GM18858 (cell line): Measurements from ENCODE around the gene TAF8.

Source experiments
- ATAC-seq: cut with Tn5 transposase; IDR thresholded peaks from one replicate; pipeline ENCODE4 v1.9.1; 2021; ENCODE audit not compliant: unreplicated experiment

The TAF8 gene

DNA sequence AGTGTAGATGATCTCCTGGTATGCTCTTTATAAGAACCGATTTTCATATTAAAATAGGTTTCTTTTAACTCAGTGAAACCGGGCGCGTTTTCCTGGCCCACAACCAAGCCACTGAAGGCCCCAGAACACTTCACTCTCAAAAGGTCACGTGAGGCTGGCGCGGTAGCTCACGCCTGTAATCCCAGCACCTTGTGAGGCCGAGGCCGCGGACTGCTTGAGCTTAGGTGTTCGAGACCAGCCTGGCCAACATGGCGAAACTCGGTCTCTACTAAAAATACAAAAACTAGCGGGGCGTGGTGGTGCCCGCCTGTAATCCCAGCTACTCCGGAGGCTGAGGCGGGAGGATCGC is 402 bp upstream of the TAF8 start:
- ATAC-seq, result no peak

DNA sequence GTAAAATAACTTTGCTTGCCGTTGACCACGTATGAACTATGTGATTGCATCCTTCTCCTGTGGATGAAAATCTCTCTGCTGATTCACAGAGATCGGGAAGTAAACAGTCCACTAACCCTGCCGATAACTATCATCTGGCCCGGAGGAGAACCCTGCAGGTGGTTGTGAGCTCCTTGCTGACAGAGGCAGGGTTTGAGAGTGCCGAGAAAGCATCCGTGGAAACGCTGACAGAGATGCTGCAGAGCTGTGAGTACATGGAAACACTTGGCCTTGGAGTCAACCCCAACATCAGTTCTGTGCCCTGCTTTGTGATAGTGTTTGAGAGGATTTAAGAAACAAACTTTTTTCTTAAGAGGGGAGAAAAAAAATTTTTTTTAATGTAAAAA is 937 bp downstream of the TAF8 start:
- no peak for ATAC-seq

DNA sequence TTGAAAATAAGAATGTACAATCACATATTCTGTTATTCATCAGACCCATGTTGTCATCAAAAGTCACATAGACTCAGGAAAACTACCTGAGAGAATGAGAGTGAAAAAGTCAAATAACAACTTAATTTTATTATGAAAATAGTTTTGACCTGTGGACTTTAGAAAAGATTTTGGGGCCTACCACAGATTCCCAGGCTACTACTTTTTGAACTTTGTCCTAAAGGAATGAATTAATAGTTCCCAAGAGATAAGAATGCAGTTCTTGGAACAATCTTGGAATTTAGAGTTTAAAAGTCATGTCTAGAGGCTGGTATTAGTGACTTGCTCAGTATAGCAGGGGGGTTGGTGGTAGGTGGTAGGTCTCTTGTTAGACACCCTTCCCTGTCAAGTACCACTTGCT is 3.3 kb downstream of the TAF8 start:
- no peak for ATAC-seq

DNA sequence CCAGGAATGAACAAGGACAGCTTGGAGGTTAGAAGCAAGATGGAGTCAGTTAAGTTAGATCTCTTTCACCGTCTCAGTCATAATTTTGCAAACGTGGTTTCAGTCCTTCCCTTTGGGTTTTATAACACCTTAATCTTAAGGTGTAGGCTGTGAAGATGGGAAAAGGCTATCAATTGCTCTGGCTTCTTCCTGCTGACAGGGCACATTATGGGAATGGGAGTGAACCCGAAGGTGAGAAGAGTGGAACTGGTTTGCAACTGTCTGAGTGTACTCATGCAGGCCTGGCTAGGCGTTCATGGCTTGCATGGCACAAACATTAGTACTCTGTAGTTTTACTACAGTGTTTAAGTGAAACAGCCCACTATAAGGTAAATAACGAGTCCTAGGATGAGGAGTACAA is 9.4 kb downstream of the TAF8 start:
- ATAC-seq, result no peak

DNA sequence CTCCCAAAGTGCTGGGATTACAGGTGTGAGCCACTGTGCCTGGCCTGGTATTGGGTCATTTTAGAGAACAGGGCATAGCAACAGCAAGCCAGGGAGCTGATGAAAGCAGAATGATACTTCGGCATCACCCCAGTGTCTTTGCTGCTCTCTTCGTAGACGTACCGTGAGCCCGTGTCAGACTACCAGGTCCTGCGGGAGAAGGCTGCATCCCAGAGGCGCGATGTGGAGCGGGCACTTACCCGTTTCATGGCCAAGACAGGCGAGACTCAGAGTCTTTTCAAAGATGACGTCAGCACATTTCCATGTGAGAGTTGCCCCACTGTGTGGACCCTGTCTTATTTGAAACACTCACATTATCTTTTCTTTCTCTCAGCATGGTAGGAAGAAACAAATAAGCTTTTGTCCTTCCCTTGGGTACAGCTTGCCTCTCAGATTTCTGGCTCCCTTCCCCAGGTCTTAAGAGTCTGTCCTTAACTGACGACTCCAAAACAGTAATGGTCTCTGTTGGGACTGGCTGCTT is 15.9 kb downstream of the TAF8 start:
- no peak for ATAC-seq

DNA sequence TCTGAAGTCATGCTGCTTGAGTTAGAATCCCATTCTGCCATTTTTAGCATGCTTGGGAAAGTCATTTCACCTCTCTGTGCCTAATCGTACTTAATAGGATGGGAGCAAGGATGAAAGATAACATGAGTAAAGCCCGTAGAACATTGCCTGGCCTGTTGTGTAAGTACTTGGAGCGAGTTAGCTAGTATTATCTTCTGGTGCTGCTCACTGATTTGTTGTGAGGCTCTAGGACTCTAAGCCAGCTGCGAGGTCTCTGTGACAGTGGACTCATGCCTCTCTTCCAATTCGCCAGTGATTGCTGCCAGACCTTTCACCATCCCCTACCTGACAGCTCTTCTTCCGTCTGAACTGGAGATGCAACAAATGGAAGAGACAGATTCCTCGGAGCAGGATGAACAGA is 17.8 kb downstream of the TAF8 start:
- no peak for ATAC-seq

DNA sequence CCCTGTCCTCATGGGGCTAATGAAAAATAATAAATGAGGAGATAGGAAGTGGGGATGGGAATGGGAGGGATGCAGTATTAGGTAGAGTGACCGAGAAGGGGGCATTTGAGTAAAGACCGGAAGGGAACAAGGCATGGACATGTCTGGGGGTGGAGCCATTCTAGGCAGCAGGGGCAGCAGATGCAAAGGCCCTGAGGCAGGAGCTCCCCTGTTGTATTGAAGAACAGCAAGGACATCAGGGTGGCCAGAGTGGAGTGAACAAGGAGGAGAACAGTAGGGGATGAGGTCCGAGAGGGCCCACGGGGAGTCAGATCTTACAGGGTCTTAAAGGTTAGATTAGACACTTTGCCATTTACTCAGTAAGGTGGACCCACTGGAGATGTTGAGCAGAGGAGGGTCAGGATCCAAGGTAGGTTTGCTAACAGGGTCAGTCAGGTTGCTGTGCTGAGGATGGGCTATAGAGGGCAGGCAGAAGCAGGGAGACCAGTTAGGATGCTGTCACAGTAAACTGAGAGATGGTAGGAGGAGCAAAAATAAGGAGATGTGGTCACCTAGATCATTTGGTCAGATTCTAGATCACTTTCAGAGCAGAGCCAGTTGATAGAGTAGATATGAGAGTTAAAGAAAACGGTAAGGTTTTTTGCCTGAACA is 18.7 kb downstream of the TAF8 start:
- ATAC-seq, result no peak

DNA sequence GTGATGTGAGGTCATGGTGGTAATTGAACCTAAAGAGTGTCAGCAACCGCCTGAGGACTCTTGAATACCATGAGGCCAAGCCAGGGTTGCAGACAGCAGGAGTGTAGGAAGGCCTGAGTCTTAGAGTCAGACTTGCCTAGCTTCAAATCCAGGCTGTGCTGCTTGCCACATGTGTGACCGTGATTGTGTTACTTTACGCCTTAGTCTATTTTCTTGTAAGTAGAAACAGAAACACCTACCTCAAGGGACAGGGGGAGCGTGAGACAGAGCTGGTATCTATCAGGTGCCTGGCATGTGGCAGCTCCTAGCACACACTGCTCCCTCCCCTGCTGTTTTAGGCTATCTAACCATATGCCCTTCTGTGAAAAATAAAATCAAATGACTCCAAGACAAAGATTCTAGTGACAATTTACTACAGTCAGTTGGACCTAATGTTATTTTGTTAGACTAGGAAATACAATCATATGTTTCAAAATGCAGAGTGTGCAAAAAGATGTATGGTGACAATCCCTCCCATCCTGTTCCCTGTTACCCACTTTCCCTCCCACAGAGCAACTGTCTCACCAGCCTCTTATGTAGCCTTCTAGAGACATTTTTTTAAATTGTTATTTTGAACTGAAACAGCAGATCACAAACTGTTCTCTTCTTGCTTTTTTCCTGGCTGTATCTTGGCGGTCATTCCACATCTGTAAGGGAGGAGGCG is 21.7 kb downstream of the TAF8 start:
- no peak for ATAC-seq

DNA sequence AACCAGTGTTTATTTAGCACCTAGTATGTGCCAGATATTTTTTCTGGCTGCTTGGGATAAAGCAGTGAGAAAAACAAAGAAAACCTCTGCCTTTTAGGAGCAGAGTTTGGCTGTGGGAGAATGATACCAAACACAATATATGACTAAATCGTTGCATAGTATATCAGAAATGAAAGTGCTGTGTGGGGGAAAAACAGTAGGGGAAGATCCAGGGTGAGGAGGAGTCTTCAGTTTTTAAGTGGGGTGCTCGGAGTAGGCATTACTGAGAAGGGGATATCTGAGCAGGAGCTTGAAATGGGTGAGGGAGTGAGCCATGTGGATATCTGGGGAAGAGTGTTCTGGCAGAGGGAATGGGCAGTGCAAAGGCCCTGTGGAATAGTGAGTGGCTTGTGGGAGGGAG is 23.0 kb downstream of the TAF8 start:
- no peak for ATAC-seq

DNA sequence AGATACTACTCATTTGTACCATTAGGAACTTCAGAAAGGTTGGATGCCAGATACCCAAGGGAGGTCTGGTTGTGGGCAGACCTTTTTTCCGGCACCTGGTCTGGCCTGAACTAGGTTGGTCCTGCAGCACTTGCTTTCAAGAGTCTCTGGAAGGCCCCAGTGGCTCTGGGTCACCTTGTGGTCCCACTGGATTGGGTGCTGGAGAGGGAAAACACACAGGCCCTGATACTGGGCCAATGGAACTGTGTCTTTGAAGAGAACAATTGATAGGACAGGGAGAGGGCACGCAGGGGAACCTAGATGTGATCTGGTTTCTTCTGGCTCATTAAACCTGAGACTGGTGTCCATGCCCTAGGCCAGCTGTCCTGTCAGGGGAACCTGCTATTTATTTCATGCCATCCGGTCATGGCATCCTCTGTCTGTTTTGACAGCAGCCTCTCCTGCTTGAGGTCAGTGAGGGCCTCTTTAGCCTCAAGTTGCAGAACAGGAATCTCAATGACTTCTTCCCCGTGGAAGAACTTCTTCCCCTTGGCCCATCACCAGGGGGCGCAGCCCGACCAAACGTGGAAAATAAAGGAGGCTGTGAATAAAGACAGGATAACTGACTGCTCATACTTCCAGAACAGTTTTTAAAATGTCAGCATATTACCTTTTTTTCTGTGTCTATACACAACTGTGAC is 25.0 kb downstream of the TAF8 start:
- no peak for ATAC-seq

DNA sequence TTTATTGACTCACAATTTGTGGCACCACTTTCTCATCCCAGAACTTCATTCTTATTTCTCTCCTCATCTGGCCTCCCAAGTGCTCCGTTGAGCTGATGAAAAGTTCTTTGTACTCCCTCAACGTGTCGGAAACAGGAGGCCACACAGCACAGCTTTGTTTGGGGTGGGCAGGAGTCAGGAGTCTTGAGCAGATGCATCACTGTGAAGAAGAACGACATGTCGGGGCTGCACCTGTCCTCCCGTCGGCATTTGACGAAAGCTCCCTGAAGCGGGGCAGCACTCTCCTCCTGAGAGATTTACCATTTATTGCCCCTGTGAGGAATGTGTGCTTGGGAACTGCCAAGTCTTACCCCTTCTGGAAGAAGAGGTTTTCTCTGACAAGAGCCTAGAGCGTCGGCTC is 28.1 kb downstream of the TAF8 start:
- no peak for ATAC-seq

DNA sequence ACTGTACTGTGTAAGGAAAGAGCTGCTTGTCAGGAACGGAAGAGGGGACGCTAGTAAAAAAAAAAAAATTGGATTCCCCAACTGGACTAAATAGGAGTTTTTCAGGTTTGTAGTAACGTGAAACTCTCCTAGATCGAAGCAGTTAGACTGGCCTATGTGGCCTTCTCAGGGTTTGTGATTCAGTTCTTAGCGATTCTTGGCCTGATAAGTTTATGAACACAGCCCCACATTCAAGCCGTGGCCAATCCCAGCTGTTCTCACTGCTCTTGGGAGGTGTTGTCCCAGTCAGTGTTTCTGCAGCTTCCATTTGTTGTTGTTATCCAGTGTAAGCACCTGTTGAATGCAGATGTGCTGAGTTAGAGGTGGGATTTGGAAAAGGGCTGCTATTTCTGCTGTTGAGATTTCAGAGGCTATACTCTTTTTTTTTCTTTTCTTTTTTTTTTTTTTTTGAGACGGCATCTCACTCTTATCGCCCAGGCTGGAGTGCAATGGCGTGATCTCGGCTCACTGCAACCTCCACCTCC is 29.7 kb downstream of the TAF8 start:
- no peak for ATAC-seq

DNA sequence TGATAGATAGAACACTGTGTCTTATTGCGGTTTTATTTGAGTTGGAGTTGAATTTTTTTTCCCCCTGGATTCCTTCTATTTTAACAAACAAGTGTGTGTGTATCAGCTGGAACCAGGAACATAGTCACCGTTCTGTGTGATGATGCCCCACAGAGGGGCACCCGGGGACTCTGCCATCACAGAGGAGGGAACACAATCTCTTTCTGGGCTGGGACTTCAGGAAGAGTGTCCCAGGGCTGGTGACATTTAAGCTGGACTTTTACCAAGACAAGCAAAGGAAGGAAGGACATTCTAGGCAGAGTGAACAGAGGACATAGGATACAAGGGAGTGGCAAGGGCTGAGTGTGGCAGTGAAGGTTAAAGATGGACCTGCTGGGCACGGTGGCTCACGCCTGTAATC is 33.2 kb downstream of the TAF8 start:
- no peak for ATAC-seq

DNA sequence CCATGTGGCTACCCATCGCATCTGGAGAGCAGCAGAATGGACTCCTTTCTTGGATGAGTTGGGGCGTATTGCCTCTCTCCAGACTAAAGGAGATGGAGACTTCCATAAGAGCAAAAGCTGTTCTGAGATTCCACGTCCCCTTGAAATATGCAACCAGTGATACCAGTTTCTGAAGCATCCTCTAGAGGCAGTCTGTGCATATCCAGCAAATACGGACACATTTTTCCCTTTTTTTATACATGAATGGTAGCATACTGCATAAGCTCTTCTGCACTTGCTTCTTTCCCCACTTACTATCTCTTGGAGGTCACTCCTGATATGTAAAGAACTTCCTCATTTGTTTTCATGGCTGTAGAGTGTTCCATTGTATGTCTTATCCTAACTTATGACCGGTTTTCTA is 34.6 kb downstream of the TAF8 start:
- no peak for ATAC-seq

DNA sequence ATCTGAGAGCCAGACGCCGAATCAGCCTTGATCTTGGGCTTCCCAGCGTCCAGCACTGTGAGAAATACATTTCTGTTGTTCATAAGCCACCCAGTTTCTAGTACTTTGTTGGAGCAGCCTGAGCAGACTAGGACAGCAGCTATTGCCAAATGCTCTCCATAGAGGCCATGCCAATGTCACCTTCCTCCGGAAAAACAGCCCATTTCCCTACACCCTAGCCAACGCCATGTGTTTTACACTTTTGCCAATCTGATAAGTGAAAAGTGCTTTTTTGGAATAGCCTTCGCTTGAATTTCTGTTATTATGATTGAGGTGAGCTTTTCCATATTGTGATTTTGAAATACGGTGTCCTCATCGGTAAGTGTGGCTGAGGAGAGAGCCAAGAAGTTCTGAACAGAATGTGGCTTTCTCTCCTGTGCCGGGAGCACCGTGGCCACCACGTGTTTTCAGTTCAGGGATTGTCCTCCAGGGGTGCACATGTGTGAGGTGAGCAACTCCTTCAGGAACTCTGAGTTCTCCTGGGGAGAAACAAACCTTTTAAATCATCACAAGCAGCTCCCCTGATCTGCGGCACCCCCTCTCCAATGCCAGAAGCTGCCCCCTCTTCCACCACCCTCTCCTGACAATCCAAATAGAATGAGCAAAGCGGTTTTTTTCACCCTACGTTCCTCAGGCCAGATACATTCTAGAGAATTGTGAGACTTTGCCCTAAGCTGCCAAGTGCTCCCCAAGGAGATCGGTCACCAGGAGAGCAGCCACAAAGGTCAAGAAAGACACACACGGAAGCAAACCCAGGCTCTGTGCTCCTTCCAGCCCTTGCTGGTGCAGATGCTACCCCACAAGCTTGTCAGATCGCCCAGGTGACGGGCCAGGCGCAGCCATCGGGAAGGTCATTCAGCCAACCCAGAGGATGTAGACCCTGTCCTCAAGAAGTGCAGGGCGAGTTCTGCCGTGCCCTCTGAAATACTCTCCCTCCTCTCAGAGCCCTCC is 36.0 kb downstream of the TAF8 start:
- ATAC-seq, result no peak

DNA sequence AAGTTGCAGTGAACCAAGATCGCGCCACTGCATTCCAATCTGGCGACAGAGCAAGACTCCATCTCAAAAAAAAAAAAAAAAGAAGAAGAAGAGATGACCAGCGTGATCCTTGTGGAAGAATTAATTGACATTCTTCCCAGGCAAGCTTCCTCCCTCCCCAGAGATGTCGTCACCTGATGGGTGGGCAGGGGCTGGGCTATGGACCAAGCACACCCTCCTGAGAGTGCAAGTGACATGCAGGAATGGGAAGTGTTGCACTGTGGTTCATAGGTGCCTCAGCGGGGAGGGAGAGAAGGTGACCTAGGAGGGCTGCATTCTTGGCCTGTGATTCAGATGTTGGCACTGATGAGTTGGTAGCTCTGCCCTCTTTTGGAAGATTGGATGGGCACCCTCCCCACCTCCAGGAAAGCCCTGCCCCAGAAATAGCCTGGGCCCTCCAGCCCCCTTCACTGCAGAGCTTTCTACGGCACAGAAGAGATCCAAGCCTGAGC is 37.8 kb downstream of the TAF8 start:
- ATAC-seq, result no peak

DNA sequence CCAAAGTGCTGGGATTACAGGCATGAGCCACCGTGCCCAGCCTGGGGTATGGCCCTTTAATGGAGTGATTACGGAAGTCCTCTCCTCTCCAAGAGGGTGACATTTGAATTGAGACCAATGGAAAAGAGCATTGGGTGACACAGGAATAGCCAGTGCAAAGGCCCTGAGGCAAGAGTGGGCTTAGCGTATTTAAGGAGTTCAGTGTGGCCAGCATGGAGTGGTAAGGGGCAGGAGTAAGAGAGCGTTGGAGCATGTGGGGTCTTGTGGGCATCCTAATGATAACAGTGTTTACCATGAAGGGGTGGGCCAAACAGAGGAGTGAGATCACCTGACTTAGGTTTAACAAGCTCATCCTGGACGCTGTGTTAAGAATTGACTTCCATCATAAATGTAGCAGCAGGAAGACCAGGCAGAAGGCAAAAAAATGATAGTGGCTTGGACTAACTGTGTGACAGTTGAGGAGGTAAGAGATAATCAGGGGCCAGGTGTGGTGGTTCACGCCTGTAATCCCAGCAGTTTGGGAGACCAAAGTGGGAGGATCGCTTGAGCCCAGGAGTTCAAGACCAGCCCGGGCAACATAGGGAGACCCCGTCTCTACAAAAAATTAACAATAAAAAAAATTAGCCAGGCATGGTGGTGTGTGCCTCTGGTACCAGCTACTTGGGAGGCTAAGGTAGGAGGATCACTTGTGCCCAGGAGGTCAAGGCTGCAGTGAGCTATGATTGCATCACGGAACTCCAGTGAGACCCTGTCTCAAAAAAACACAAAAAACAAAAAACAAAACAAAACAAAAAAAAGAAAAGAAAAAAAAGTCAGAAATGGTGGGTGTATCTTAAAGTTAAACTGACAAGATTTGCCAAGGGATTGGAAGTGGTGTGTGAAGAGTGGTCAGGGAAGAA is 40.7 kb downstream of the TAF8 start:
- ATAC-seq, result no peak

DNA sequence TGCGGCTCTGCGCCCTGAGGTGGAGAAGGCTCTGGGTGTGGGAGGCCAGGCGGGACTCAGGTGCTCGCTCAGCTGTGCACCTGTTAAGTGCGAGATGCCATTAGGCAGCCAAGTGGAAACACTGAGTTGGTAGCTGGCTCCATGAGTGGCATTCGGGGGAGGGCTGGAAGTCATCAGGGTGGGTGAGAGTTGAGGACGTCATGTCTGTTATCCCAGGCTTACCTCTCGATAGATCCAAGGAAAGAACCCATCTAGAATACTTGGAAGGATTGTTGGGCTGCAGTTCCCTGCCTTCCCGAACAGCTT is 41.3 kb downstream of the TAF8 start:
- no peak for ATAC-seq

DNA sequence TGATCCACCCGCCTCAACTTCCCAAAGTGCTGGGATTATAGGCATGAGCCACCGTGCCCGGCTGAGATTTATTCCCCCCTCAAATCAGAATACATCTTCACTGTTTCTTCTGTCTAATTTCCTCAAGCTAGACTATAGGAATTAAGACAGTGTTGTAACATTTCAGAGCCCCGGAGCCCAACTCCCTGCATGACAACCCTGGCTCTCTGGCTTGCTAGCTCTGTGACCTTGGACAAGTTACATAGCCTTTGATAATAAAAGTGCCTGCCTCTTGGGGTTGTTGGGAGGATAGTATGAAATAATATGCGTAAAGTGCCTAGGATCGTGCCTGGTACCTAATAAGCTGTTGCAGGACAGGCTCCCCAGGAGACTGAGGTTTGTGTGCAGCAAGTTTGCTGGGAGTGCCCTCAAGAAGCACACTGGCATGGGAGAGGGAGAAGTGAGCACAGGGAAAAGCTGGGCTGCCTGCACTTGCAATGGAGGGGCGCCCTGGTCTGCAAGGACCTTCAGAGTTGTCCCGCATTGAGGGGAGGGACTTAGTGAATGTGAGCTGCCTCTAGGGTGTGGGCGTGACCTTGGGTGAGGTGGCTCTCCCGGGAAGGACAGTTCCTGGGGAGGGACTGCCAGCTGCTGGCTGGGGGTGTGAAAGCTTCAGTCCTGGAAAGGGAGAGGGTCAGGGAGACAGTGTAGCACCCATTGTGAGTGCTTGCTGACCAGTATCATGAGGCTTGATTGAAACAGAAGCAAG is 43.4 kb downstream of the TAF8 start:
- ATAC-seq, result no peak
